Calu3 (cell line): Measurements from ENCODE around the gene KIF2C. TPM values are rescaled to one million over a fixed set of nuclear protein-coding genes. Genes with fewer than 3 reads are reported as not detected.
A peak's percentile ranks its signal among the peaks of the same experiment; 100 is the strongest.

ENCODE experiments used
- BruUV-seq: library from RNA; stranded (reverse); fragments of 400-500 nt; replicated peaks from 2 replicates; lab custom pipeline; 2021; lab: Mats Ljungman, UMichigan
- CTCF ChIA-PET: fragments of 300-600 bp; sonication (Branson Sonifier 250); formaldehyde crosslinking; loops from one replicate; lab custom pipeline; 2022; ENCODE audit warnings: antibody characterized with exemption; lab: Charles Lee
- DNase-seq: peaks from one replicate; pipeline ENCODE4 v3.0.0; 2022
- H3K27ac Mint-ChIP-seq: one replicate; pipeline ENCODE4 v1.8.0; 2022; ENCODE audit warnings: mixed read lengths; ENCODE audit not compliant: unreplicated experiment
- H3K27me3 Mint-ChIP-seq: one replicate; pipeline ENCODE4 v1.8.0; 2022; ENCODE audit warnings: mixed read lengths; ENCODE audit not compliant: unreplicated experiment
- H3K36me3 Mint-ChIP-seq: one replicate; pipeline ENCODE4 v1.8.0; 2022; ENCODE audit warnings: mild to moderate bottlenecking, moderate library complexity, mixed read lengths; ENCODE audit not compliant: insufficient read depth, unreplicated experiment
- H3K4me1 Mint-ChIP-seq: one replicate; pipeline ENCODE4 v1.8.0; 2022; ENCODE audit warnings: mild to moderate bottlenecking, low read depth, mixed read lengths; ENCODE audit not compliant: unreplicated experiment
- H3K4me3 Mint-ChIP-seq: one replicate; pipeline ENCODE4 v1.8.0; 2022; ENCODE audit warnings: mild to moderate bottlenecking, low read depth, moderate library complexity, mixed read lengths; ENCODE audit not compliant: unreplicated experiment
- H3K9me3 Mint-ChIP-seq: one replicate; pipeline ENCODE4 v1.8.0; 2022; ENCODE audit warnings: low read depth, mixed read lengths; ENCODE audit not compliant: unreplicated experiment
- intact Hi-C: fragments of 100-400 bp; cut with micrococcal nuclease; formaldehyde crosslinking; loops from one replicate; pipeline ENCODE4 v1.10.0; 2022; ENCODE audit not compliant: unreplicated experiment
- total RNA-seq: library from RNA; stranded (reverse); gene quantifications from 2 replicates; pipeline ENCODE4 v1.2.3, GENCODE V29; 2022
- TF ChIP-seq, protein P1 (sequence below): fragments of 200-600 bp; IDR thresholded peaks from one replicate; pipeline ENCODE4 v1.8.0; 2022; ENCODE audit warnings: antibody characterized with exemption; ENCODE audit not compliant: unreplicated experiment

The KIF2C gene
- total RNA-seq, 1 experiment from 2014 or later: 67.6 TPM

DNA sequence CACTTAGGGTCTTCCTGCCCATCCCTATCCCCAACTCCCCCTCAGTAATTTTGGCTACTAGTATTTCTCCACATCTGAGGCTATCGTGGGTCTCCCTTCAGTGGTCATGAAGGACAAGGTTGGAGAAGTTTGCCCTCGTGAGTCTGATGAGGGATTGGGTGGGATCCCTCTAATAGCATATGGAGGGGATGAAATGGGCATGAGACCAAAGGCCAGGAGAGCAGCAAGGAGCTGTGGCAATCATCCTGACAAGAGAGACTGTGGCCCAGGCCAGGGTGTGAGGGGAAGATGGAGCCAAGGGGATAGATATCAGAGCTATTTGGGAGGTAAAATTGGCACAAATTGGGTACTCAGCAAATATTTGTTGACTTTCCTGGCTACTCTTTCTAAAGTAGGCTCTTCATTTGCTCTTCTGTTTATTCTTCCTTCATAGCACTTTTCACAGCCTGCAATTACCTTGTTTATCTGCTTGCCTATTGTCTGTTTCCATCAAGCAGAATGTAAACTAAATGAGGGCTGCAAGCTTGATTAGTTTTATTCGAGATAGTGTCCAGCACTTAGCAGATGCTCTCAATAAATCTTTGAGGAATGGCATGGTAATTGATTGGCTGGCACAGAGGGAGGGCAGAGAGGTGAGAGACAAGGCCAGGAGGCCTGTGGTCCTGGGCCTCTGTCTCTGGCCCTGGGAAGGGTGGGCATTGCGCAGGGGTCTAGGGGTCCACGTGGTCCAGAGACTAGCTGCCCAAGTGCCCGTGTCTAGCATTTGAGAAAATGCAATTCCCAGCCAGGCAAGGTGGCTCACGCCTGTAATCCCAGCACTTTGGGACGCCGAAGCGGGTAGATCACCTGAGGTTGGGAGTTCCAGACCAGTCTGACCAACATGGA, 59.1 kb downstream of the KIF2C start:
- TF ChIP-seq, protein P1, sequence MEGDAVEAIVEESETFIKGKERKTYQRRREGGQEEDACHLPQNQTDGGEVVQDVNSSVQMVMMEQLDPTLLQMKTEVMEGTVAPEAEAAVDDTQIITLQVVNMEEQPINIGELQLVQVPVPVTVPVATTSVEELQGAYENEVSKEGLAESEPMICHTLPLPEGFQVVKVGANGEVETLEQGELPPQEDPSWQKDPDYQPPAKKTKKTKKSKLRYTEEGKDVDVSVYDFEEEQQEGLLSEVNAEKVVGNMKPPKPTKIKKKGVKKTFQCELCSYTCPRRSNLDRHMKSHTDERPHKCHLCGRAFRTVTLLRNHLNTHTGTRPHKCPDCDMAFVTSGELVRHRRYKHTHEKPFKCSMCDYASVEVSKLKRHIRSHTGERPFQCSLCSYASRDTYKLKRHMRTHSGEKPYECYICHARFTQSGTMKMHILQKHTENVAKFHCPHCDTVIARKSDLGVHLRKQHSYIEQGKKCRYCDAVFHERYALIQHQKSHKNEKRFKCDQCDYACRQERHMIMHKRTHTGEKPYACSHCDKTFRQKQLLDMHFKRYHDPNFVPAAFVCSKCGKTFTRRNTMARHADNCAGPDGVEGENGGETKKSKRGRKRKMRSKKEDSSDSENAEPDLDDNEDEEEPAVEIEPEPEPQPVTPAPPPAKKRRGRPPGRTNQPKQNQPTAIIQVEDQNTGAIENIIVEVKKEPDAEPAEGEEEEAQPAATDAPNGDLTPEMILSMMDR: no peak
- Mint-ChIP-seq H3K36me3 (peaks cover 46% of the 10 kb centered on the region), H3K27me3 (no peaks in the 10 kb centered on the region), H3K9me3 (no peaks in the 10 kb centered on the region), H3K4me1 (peaks cover 26% of the 10 kb centered on the region), H3K27ac (peak overlapping the region; percentile 85), H3K4me3 (no peak overlapping the region)
- DNase-seq: no peak
- intact Hi-C loops: no loop called here
- BruUV-seq: no TSS peak
- CTCF ChIA-PET: interaction anchor here (0.7 kb wide), 2 partner anchors 23 to 845 kb away, joined by 3 read pairs; no protein-coding TSS in a partner anchor

DNA sequence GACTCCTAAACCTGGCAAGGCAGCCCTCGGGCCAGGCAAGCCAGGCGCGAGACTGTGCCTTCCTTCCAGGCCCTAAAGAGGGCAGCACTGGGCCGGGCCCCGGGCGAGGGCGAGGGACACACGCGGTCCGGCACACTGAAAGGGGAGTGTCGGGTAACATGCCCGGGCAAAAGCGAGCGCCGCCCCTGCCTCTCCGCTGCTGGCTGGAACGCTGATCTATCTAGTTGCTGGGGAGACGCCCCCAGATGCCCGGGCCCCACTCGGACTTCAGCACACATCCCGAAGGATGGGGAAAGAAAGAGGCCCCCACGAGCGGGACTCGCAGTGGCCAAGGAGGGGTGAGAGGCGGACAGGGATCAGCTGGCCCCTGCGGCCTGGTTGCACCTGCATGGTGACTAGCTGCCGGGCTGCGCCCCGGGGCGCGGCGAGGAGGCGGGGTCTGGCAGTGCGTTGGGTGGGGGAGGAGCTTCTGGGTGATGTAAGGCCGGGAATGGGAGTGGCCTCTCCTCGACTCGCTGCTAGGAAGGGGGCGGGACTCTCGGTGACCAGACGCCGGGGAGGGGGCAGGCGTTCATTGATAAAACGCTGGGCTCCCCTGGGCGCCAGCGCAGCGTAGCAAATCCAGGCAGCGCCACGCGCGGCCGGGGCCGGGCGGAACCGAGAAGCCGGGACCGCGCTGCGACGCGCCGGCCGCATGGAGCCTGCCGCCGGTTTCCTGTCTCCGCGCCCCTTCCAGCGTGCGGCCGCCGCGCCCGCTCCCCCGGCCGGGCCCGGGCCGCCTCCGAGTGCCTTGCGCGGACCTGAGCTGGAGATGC, 60.3 kb downstream of the KIF2C start, which contains the start of gene PLK3:
Gene PLK3, plus strand, starts transcription at position 608 of the 815 bp plus-strand sequence. Its CDS starts 87 bp downstream, at position 695.
- H3K36me3 Mint-ChIP-seq: peaks cover 57% of the 10 kb centered on the region
- intact Hi-C loops: no loop called here
- H3K27me3 Mint-ChIP-seq: no peaks in the 10 kb centered on the region
- BruUV-seq: no TSS peak
- peaks cover 25% of the 10 kb centered on the region for H3K4me1 Mint-ChIP-seq
- TF ChIP-seq, protein P1: peak; percentile 78
- peak within 1 kb of the TSS; percentile 77 for H3K4me3 Mint-ChIP-seq
- CTCF ChIA-PET: interaction anchor here (0.6 to 1.6 kb wide), 10 partner anchors 9 to 211 kb away, joined by 3 to 10 read pairs (median 4); partner anchors contain the start of genes BTBD19, HECTD3, PTCH2 and RPS8
- no peaks in the 10 kb centered on the region for H3K9me3 Mint-ChIP-seq
- H3K27ac Mint-ChIP-seq: peak within 1 kb of the TSS; percentile 85
- DNase-seq: peak; percentile 98

DNA sequence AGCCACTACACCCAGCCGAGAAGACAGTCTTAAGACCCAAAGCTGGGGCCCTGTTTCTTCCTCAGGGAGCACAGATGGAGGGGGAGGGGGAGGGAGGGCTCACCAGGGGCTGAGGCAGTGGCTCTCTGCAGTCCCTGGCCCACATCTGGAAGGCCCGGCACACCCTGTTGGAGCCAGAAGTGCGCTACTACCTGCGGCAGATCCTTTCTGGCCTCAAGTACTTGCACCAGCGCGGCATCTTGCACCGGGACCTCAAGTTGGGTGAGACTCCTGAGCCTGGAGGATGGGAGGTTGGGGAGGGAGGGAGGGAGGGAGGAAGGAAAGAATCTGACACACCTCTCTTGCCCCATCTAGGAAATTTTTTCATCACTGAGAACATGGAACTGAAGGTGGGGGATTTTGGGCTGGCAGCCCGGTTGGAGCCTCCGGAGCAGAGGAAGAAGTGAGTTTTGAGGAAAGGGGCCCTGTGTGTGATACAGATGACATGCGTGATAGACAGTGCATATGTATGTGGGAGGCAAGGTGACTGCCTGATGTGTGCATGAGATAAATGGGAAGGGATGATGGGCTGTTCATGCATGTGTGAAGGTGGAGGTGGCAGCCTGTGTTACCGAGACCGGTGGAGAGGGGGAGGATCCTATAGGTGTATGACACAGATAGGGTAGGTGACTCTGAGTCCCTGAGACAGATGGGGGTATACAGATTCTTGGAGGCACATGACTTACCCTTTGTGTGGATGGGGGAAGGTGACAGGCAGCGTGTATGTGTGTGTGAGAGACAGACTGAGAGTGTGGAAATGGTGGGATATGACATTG, 62.1 kb downstream of the KIF2C start:
- DNase-seq: no peak
- no TSS peak for BruUV-seq
- TF ChIP-seq, protein P1: no peak
- Mint-ChIP-seq H3K36me3 (peaks cover 69% of the 10 kb centered on the region), H3K4me3 (peak overlapping the region; percentile 77), H3K4me1 (peaks cover 26% of the 10 kb centered on the region), H3K27ac (peak overlapping the region; percentile 74), H3K9me3 (no peaks in the 10 kb centered on the region), H3K27me3 (no peaks in the 10 kb centered on the region)
- CTCF ChIA-PET: no interaction called here
- intact Hi-C loops: no loop called here
